ENCODE results near the gene PDE6D.
A peak's percentile ranks its signal among the peaks of the same experiment; 100 is the strongest.

Gene PDE6D

DNA sequence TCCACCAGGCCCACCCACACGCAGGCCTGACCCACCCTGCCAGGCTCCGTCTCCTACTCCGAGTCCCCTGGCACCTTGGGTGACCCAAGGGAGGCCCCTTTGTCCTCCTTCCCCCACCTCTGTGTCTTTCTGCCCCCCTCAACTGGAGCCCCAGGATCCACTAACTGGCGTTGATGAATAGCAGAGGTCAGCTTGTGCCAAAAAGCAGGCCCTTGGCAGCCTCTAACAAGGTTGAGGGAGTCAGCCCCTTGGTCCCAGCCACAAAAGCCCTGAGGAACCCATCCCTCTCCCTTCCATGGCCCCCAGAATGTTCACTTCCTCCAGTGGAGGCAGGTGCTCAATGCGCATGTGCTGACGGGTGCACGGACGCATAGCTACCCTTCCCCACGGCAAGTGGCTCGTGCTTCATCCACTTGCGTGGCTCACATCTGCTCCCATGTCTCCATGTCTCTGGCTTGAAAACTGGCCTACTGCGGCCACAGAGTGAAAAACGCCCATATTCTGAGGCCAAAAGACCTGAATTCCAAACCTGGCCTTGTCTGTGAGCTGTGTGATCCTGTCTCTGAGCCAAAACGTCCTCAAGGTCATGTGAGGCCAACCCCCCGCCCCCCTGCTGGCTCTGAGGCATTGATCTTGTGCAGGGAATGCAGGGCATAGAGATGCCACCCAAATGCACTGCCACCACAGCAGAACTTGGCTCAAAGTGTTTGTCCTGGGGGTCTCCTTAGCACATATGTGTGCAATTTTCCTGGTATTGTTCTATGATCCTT, 91.8 kb downstream of the PDE6D start:
- no peak for TF ChIP-seq CTCF (IDR thresholded peaks at IDR 0.05; ENCODE audit: low read depth, low read length)
- DNase-seq (ENCODE audit: low read depth, low spot score): no peak
- in situ Hi-C loops (cut with HindIII; ENCODE audit: low sequenced_read_pairs): no loop called here
- no peak overlapping the region for H3K4me3 ChIP-seq (ENCODE audit: low read depth, low read length)

GRCh38 chr2:231688719-231689118, 92.4 kb downstream of the PDE6D start:
- no peak for TF ChIP-seq CTCF (IDR thresholded peaks at IDR 0.05; ENCODE audit: low read depth, low read length)
- H3K4me3 ChIP-seq (ENCODE audit: low read depth, low read length): no peak overlapping the region
- DNase-seq (ENCODE audit: low read depth, low spot score): no peak
- in situ Hi-C loops (cut with HindIII; ENCODE audit: low sequenced_read_pairs): no loop called here

- no peak overlapping the region for H3K4me3 ChIP-seq (ENCODE audit: low read depth, low read length)
- no peak for TF ChIP-seq CTCF (IDR thresholded peaks at IDR 0.05; ENCODE audit: low read depth, low read length)
- DNase-seq (ENCODE audit: low read depth, low spot score): no peak
- in situ Hi-C loops (cut with HindIII; ENCODE audit: low sequenced_read_pairs): no loop called here
These were observed 93.1 kb downstream of the PDE6D start for GRCh38 chr2:231687961-231688360.

DNA sequence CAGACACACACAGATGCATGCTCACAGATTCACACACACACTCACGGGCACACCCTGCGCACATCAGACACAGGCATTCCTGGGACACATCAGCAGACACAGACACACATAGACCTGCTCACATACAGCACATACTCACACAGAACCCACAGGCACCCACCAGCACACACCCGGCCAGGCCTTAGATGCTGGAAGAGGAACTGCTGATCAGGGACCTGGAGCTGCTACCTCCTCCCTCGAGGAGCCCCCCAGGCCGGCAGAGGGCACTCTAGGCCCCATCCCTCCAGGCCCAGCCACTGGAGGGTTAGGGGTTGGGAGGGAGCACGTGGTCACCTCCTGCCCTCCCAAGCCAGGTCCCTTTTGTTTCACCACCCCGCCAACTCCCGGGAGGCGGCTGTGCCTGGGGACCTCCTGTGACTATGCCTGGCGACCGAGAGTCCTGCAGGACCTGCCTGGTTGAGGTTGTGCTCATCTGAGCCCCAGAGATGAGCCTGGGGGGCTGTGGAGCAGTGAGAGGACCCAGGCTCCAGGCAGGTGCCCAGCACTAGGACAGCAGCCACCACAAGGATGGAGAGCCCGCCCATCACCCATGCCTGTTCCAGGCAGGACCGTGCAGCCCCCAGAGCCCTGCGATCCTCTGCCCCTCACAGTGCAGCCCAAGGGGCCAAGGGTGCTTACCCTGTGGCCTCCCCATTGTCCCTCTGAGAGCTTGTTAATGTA, 93.8 kb downstream of the PDE6D start:
- DNase-seq (ENCODE audit: low read depth, low spot score): peak; percentile 17
- TF ChIP-seq CTCF (IDR thresholded peaks at IDR 0.05; ENCODE audit: low read depth, low read length): peak; percentile 68
- in situ Hi-C loops (cut with HindIII; ENCODE audit: low sequenced_read_pairs): no loop called here
- no peak overlapping the region for H3K4me3 ChIP-seq (ENCODE audit: low read depth, low read length)

DNA sequence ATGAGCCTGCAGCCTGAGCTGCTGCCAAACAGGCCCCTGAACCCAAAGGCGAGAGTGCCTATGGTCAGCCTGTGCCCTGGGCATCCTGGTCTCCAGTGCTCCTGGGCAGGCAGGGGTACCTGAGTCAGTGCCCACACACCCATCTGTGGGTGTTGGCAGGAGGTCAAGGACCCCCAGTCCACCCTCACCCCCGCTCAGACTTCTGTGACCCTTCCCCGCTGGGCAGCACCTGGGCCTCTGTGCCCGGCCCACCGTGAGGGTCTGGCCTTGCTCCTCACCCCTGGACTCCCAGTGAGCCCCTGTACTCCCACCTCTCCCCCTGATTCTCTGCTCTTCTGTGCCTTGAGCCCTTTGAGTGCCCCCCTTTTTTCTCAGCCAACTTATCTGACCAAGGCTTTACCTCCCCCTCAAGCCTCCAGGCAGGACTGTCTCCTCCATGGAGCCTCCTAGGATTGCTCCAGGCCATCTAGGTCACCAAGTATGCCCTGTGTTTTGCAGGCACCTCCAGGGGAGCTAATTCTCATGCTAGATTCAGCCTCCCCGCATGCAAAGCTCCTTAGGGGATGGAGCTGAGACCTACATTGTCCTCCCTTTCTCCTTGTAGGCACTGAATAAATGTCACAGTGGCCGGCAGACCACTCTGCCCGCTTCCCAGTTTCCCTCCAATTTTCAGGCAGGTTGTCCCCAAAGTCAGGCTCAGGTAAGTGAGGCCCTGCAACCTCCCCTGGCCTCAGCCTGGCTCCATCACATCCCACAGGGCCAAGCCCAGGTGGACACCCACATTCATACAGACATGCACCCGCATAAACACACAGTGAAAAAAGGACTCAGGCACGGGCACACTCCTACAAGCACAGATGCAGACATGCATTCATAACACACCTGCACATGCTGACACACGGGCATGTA, 94.6 kb downstream of the PDE6D start:
- no peak overlapping the region for H3K4me3 ChIP-seq (ENCODE audit: low read depth, low read length)
- TF ChIP-seq CTCF (IDR thresholded peaks at IDR 0.05; ENCODE audit: low read depth, low read length): no peak
- no peak for DNase-seq (ENCODE audit: low read depth, low spot score)
- in situ Hi-C loops (cut with HindIII; ENCODE audit: low sequenced_read_pairs): no loop called here

Data from astrocyte of the spinal cord (primary cell).